HPDE6-E6E7 (cell line): ENCODE data around the gene FGF11.
A peak's percentile ranks its signal among the peaks of the same experiment; 100 is the strongest.

ENCODE experiments used
- DNase-seq: peaks from one replicate; pipeline ENCODE4 v3.0.0; 2011; ENCODE audit warnings: missing footprints; ENCODE audit errors: extremely low spot score

Gene FGF11

GRCh38 chr17:7439462-7440112 is at the start of gene FGF11:
TSS of gene FGF11 (plus strand) at chr17:7439512. CDS start at chr17:7439621, 109 bp downstream.
- no peak for DNase-seq

- DNase-seq = no peak
Measured at GRCh38 chr17:7389924-7390910, 49.1 kb upstream of the FGF11 start.

GRCh38 chr17:7391307-7391706 is 48.0 kb upstream of the FGF11 start:
- no peak for DNase-seq

GRCh38 chr17:7392696-7393612 is 46.4 kb upstream of the FGF11 start:
- DNase-seq = no peak

- no peak for DNase-seq
Measured at GRCh38 chr17:7393613-7394451, 45.5 kb upstream of the FGF11 start.

- DNase-seq = peak; percentile 84
Measured at GRCh38 chr17:7394452-7395191, 44.7 kb upstream of the FGF11 start, which contains the start of gene PLSCR3. TSS of gene PLSCR3 (minus strand) at chr17:7394525. CDS start at chr17:7394110, 415 bp downstream.

- DNase-seq = no peak
Measured at GRCh38 chr17:7396147-7396546, 43.2 kb upstream of the FGF11 start.

GRCh38 chr17:7398612-7399011 is 40.7 kb upstream of the FGF11 start:
- DNase-seq = no peak

- DNase-seq = no peak
Measured at GRCh38 chr17:7403043-7403726, 36.1 kb upstream of the FGF11 start.

- peak; percentile 45 for DNase-seq
Measured at GRCh38 chr17:7403727-7403976, 35.7 kb upstream of the FGF11 start.

GRCh38 chr17:7403977-7404736 is 35.2 kb upstream of the FGF11 start, which contains the start of gene TMEM256:
TSS of gene TMEM256 (minus strand) at chr17:7404097. CDS start at chr17:7404084, 13 bp downstream.
- DNase-seq = peak; percentile 94

- DNase-seq = peak; percentile 48
Measured at GRCh38 chr17:7404737-7405349, 34.5 kb upstream of the FGF11 start.

- DNase-seq = no peak
Measured at GRCh38 chr17:7405350-7406234, 33.7 kb upstream of the FGF11 start.

GRCh38 chr17:7406235-7406825 is 33.0 kb upstream of the FGF11 start:
- no peak for DNase-seq

GRCh38 chr17:7407082-7407481 is 32.2 kb upstream of the FGF11 start:
- no peak for DNase-seq

GRCh38 chr17:7407485-7408251 is 31.6 kb upstream of the FGF11 start, which contains the start of gene NLGN2:
TSS of gene NLGN2 (plus strand) at chr17:7407845. CDS start at chr17:7408256, 411 bp downstream.
- DNase-seq = no peak
